H54 (cell line): ENCODE results near the gene GSG1L.
A peak's percentile ranks its signal among the peaks of the same experiment; 100 is the strongest.
"Not testable (repeated sequence)": the region's sequence is repeated elsewhere in the genome, so short reads cannot be mapped to it uniquely, and the experiment has no call there.

Experiments used
- DNase-seq: peaks from one replicate; pipeline ENCODE4 v3.0.0; 2011; ENCODE audit warnings: low spot score, mixed read lengths; ENCODE audit not compliant: insufficient read length
- FAIRE-seq: peaks from 3 replicates; lab custom pipeline; 2011; peaks lifted over from hg19 to GRCh38; lab: Jason Lieb, UNC
- POLR2A ChIP-seq: IDR thresholded peaks from 2 replicates; pipeline ENCODE4 v1.6.1; 2011; ENCODE audit warnings: low read depth, mild to moderate bottlenecking, low read length

GSG1L gene

GRCh38 chr16:27751233-27751632 lies 312.3 kb downstream of the GSG1L start:
- FAIRE-seq (no peak), DNase-seq (no peak)
- no peak for TF ChIP-seq POLR2A

GRCh38 chr16:27749946-27750345 lies 313.6 kb downstream of the GSG1L start:
- no peak for FAIRE-seq
- TF ChIP-seq POLR2A: no peak
- DNase-seq: no peak

- FAIRE-seq (no peak), DNase-seq (no peak)
- no peak for TF ChIP-seq POLR2A
These were observed 314.0 kb downstream of the GSG1L start for GRCh38 chr16:27749547-27749875.

GRCh38 chr16:27748868-27749546 lies 314.5 kb downstream of the GSG1L start:
- peak; percentile 90 for DNase-seq
- TF ChIP-seq POLR2A: no peak
- FAIRE-seq: peak; percentile 79

GRCh38 chr16:27747946-27748345 lies 315.6 kb downstream of the GSG1L start:
- FAIRE-seq (no peak), DNase-seq (no peak)
- TF ChIP-seq POLR2A: no peak

- no peak for TF ChIP-seq POLR2A
- no peak for DNase-seq
- no peak for FAIRE-seq
These were observed 317.2 kb downstream of the GSG1L start for GRCh38 chr16:27746076-27746855.

GRCh38 chr16:27745348-27745747 lies 318.2 kb downstream of the GSG1L start:
- FAIRE-seq (no peak), DNase-seq (no peak)
- no peak for TF ChIP-seq POLR2A

- FAIRE-seq: no peak
- TF ChIP-seq POLR2A: no peak
- no peak for DNase-seq
These were observed 319.6 kb downstream of the GSG1L start for GRCh38 chr16:27743963-27744362.

GRCh38 chr16:27743001-27743400 lies 320.5 kb downstream of the GSG1L start:
- not testable (repeated sequence) for FAIRE-seq, DNase-seq

- DNase-seq: no peak
- no peak for FAIRE-seq
- TF ChIP-seq POLR2A: no peak
These were observed 321.2 kb downstream of the GSG1L start for GRCh38 chr16:27742333-27742732.

GRCh38 chr16:27740496-27741201 lies 322.9 kb downstream of the GSG1L start:
- no peak for FAIRE-seq
- no peak for DNase-seq
- TF ChIP-seq POLR2A: no peak

GRCh38 chr16:27739606-27740357 lies 323.7 kb downstream of the GSG1L start:
- DNase-seq (no peak), FAIRE-seq (no peak)
- no peak for TF ChIP-seq POLR2A

GRCh38 chr16:27738596-27738995 lies 324.9 kb downstream of the GSG1L start:
- no peak for TF ChIP-seq POLR2A
- no peak for FAIRE-seq

More at GRCh38 chr16:27738596-27738995, 324.9 kb downstream of the GSG1L start:
- no peak for DNase-seq
